ENCODE measurements around the gene TARS3.

GRCh38 chr15:101623367-101624304, 100.6 kb downstream of the TARS3 start:
- no peak for TF ChIP-seq SPI1 (IDR thresholded peaks at IDR 0.05; ENCODE audit: borderline replicate concordance, low read depth)
- TF ChIP-seq POLR2AphosphoS5 (IDR thresholded peaks at IDR 0.05; ENCODE audit: low read depth) = no peak
- no peak for TF ChIP-seq CTCF (IDR thresholded peaks at IDR 0.05; ENCODE audit: insufficient read depth, low read length)

Measured in HL-60 (cell line).